T-cell (primary cell): ENCODE measurements around the gene SERPINI2. TPM values are rescaled to one million over a fixed set of nuclear protein-coding genes. Genes with fewer than 3 reads are reported as not detected.

Experiments
- ATAC-seq, 4 experiments: fragments of 200-7000 bp in 3 of 4; fragments of 150-1000 bp in 1 of 4; cut with Tn5 transposase; replicated peaks in 1 of 4; 1 replicate in 3 of 4; 2 replicates in 1 of 4; pipeline ENCODE4 v1.10.0; 2021; ENCODE audit warnings: moderate library complexity in 3 of 4, mild to moderate bottlenecking in 2 of 4, moderate number of reproducible peaks in 1 of 4
- CTCF ChIA-PET, 2 donors: fragments of 300-600 bp; sonication (Branson Sonifier 250); formaldehyde crosslinking; loops; one replicate each; lab custom pipeline; 2022; ENCODE audit warnings: antibody characterized with exemption in 2 of 2; lab: Charles Lee
- POLR2A ChIA-PET, 2 donors: fragments of 300-600 bp; sonication (Branson Sonifier 250); formaldehyde crosslinking; loops; one replicate each; lab custom pipeline; 2022; ENCODE audit warnings: antibody characterized with exemption in 2 of 2; lab: Charles Lee
- DNase-seq, 35 experiments: peaks; one replicate each; pipeline versions ENCODE4 v3.0.0 to v3.0.0-alpha.2; 2013 to 2023
- H3K27ac ChIP-seq: one replicate; pipeline ENCODE4 v1.5.1; 2013; ENCODE audit warnings: low read length
- H3K27me3 ChIP-seq, 2 experiments: replicated peaks in 1 of 2; 1 replicate in 1 of 2; 2 replicates in 1 of 2; pipeline versions ENCODE4 v1.6.1 to v1.7.0; 2013; ENCODE audit warnings: low read length in 1 of 2, mixed read lengths in 1 of 2; ENCODE audit not compliant: control insufficient read depth in 2 of 2, insufficient read depth in 2 of 2; ENCODE audit errors: extremely low read depth in 1 of 2
- H3K36me3 ChIP-seq, 2 donors: 1 replicate in 1 of 2; 2 replicates in 1 of 2; pipeline versions ENCODE4 v1.6.1 to v1.7.0; 2013; ENCODE audit warnings: low read length in 1 of 2; ENCODE audit not compliant: control insufficient read depth in 2 of 2, insufficient read depth in 1 of 2; ENCODE audit errors: extremely low read depth in 1 of 2
- H3K4me1 ChIP-seq, 2 experiments: 1 replicate in 1 of 2; 2 replicates in 1 of 2; pipeline versions ENCODE4 v1.6.1 to v1.7.0; 2013; ENCODE audit warnings: low read length in 2 of 2, mixed read lengths in 1 of 2; ENCODE audit not compliant: insufficient read depth in 2 of 2, control insufficient read depth in 1 of 2; ENCODE audit errors: extremely low read depth in 1 of 2
- H3K4me3 ChIP-seq, 2 donors: 1 replicate in 1 of 2; 2 replicates in 1 of 2; pipeline versions ENCODE4 v1.5.1 to v1.7.0; 2013; ENCODE audit warnings: mild to moderate bottlenecking in 2 of 2, low read length in 1 of 2, moderate library complexity in 1 of 2; ENCODE audit not compliant: control insufficient read depth in 1 of 2; ENCODE audit errors: extremely low read depth in 1 of 2
- H3K9me3 ChIP-seq: 2 replicates; pipeline ENCODE4 v1.7.0; 2013
- H3K27ac Mint-ChIP-seq, 2 donors: one replicate each; pipeline ENCODE4 v1.8.0; 2020 to 2021; ENCODE audit warnings: mild to moderate bottlenecking in 2 of 2, mixed read lengths in 2 of 2
- H3K27me3 Mint-ChIP-seq, 2 donors: one replicate each; pipeline ENCODE4 v1.8.0; 2021 to 2022; ENCODE audit warnings: mixed read lengths in 2 of 2
- H3K36me3 Mint-ChIP-seq: one replicate; pipeline ENCODE4 v1.8.0; 2021; ENCODE audit warnings: mixed read lengths
- H3K4me1 Mint-ChIP-seq, 3 donors: one replicate each; pipeline ENCODE4 v1.8.0; 2020 to 2022; ENCODE audit warnings: mixed read lengths in 3 of 3, mild to moderate bottlenecking in 1 of 3
- H3K4me3 Mint-ChIP-seq, 3 donors: one replicate each; pipeline ENCODE4 v1.8.0; 2020 to 2022; ENCODE audit warnings: mild to moderate bottlenecking in 3 of 3, mixed read lengths in 3 of 3, moderate library complexity in 3 of 3
- H3K9me3 Mint-ChIP-seq, 3 donors: one replicate each; pipeline ENCODE4 v1.8.0; 2020 to 2022; ENCODE audit warnings: mixed read lengths in 3 of 3
- WGBS: methylation state at CpG from one replicate; pipeline ENCODE4 v1.1.5; 2013; ENCODE audit warnings: missing lambda C conversion rate; ENCODE audit not compliant: insufficient coverage; 5-methylcytosine and 5-hydroxymethylcytosine counted together
- total RNA-seq, 35 experiments: library from RNA in 6 of 35; stranded (reverse) in 6 of 35; fragments of 120-200 nt in 1 of 35; gene quantifications; one replicate each; pipeline versions ENCODE4 v1.2.1 to v1.2.4 and lab custom pipeline; 2013 to 2026

Gene SERPINI2
- total RNA-seq, 5 donors from 2014 or later (not counting 1 experiment from before 2014, with no cell fraction given), result 0.13 to 0.41 TPM; not detected in 3

GRCh38 chr3:167456157-167456799, 17.6 kb downstream of the SERPINI2 start:
- H3K27me3 ChIP-seq, result no peaks in the 10 kb centered on the region
- no peak overlapping the region for H3K27ac Mint-ChIP-seq
- no peak overlapping the region for H3K4me3 Mint-ChIP-seq
- no peaks in the 10 kb centered on the region for H3K36me3 ChIP-seq
- CTCF ChIA-PET, result no interaction called here
- H3K4me3 ChIP-seq, result no peak overlapping the region
- H3K27ac ChIP-seq, result no peak overlapping the region
- H3K27me3 Mint-ChIP-seq, result peaks cover 2% of the 10 kb centered on the region in 2 donors
- H3K4me1 Mint-ChIP-seq, result no peaks in the 10 kb centered on the region
- H3K36me3 Mint-ChIP-seq, result no peaks in the 10 kb centered on the region
- POLR2A ChIA-PET, result interaction anchor here in 1 of 2 donors (0.6 kb wide), 1 partner anchor 667 kb away, joined by 5 read pairs; no protein-coding TSS in a partner anchor
- no peaks in the 10 kb centered on the region for H3K4me1 ChIP-seq
- no peaks in the 10 kb centered on the region for H3K9me3 ChIP-seq
- DNase-seq (no peak), ATAC-seq (no peak)
- H3K9me3 Mint-ChIP-seq, result peaks cover 0 to 4% (median 0%) of the 10 kb centered on the region in 3 donors
- WGBS, result 88% methylated on average over 1 of the region's 6 CpGs

DNA sequence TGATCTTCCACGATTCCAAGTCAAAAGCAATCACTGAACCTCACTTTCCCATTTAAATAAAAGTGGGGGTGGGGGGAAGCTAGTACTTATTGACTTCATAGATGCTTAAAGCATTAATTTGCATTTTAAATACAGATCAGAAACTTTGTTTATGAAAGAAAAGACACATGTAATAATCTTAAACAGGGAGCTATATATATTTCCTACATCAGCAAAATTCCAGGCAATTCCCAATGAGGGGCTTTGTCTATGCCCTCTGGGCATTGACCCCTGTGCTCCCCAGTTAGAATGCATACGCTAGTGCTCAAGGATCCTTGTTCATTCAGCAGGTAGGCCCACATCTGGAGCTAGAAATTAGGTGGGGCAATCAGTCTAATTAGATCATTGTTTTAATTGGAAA, 20.0 kb downstream of the SERPINI2 start:
- POLR2A ChIA-PET, result no interaction called here
- peaks cover 0 to 4% (median 0%) of the 10 kb centered on the region in 3 donors for H3K9me3 Mint-ChIP-seq
- no peak overlapping the region for H3K4me3 Mint-ChIP-seq
- Histone ChIP-seq H3K4me1 (no peaks in the 10 kb centered on the region), H3K9me3 (no peaks in the 10 kb centered on the region), H3K36me3 (no peaks in the 10 kb centered on the region), H3K27me3 (no peaks in the 10 kb centered on the region), H3K4me3 (no peak overlapping the region), H3K27ac (no peak overlapping the region)
- peaks cover 0 to 4% of the 10 kb centered on the region in 2 donors for H3K27me3 Mint-ChIP-seq
- 60% methylated on average over 1 of the region's 2 CpGs for WGBS
- no peaks in the 10 kb centered on the region for H3K4me1 Mint-ChIP-seq
- DNase-seq, result no peak
- ATAC-seq, result no peak
- no peaks in the 10 kb centered on the region for H3K36me3 Mint-ChIP-seq
- no peak overlapping the region for H3K27ac Mint-ChIP-seq
- CTCF ChIA-PET, result interaction anchor here in 1 of 2 donors (0.7 kb wide), 1 partner anchor 12 kb away, joined by 3 read pairs; no protein-coding TSS in a partner anchor

DNA sequence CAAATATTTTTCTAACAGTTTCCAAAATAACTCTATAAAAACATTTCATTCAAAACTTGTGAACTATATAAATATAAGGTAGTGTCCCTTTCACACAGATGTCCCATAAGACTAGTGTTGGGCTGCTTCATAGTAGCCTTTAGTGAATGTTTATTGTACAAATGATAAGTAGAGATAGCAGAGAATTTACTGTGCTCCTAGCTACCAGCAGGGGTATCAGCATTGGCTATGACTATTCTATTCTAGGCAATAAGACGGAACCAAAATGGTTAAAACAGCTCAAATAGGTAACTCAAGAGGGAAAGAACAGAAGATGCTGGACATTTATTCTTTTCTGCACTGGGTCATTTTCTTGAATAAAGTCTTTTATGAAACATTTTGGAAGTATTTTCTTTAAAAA, 22.6 kb downstream of the SERPINI2 start:
- WGBS, result 50% methylated on average over 1 of the region's 1 CpG
- peaks cover 0 to 1% (median 0%) of the 10 kb centered on the region in 3 donors for H3K9me3 Mint-ChIP-seq
- no peaks in the 10 kb centered on the region for H3K4me1 Mint-ChIP-seq
- no peak overlapping the region for H3K27ac Mint-ChIP-seq
- Histone ChIP-seq H3K4me3 (no peak overlapping the region), H3K27me3 (no peaks in the 10 kb centered on the region), H3K27ac (no peak overlapping the region), H3K9me3 (no peaks in the 10 kb centered on the region), H3K4me1 (no peaks in the 10 kb centered on the region), H3K36me3 (no peaks in the 10 kb centered on the region)
- peaks cover 0 to 4% of the 10 kb centered on the region in 2 donors for H3K27me3 Mint-ChIP-seq
- H3K36me3 Mint-ChIP-seq, result no peaks in the 10 kb centered on the region
- no peak overlapping the region for H3K4me3 Mint-ChIP-seq
- no peak for DNase-seq
- no peak for ATAC-seq
- ChIA-PET CTCF (no interaction called here), POLR2A (no interaction called here)

DNA sequence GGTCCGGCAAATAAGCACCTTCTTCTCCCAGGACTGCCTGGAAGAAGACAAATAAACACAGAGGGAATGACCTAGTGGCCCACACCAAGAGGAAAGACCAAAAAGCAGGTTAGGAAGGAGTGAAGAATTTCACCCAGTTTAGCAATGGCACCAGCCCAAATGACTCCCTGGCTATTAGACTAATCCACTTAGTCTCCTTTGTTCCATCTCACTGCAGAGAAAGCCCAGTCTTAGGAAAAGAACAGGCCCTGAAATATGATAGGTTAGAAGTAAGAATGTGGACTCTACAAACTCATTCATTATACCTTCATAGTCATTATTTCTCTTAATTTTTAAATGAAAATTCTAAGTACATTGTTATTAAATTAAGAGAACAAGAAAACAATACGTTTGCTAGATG, 23.2 kb downstream of the SERPINI2 start:
- Histone ChIP-seq H3K9me3 (no peaks in the 10 kb centered on the region), H3K36me3 (no peaks in the 10 kb centered on the region), H3K27ac (no peak overlapping the region), H3K4me1 (no peaks in the 10 kb centered on the region), H3K27me3 (no peaks in the 10 kb centered on the region), H3K4me3 (no peak overlapping the region)
- WGBS, result no CpG with 5 or more reads among the region's 2 CpGs
- Mint-ChIP-seq H3K36me3 (no peaks in the 10 kb centered on the region), H3K9me3 (no peaks in the 10 kb centered on the region), H3K4me1 (no peaks in the 10 kb centered on the region), H3K27ac (no peak overlapping the region), H3K27me3 (peaks cover 0 to 4% of the 10 kb centered on the region in 2 donors), H3K4me3 (no peak overlapping the region)
- ATAC-seq (no peak), DNase-seq (no peak)
- ChIA-PET CTCF (no interaction called here), POLR2A (no interaction called here)

DNA sequence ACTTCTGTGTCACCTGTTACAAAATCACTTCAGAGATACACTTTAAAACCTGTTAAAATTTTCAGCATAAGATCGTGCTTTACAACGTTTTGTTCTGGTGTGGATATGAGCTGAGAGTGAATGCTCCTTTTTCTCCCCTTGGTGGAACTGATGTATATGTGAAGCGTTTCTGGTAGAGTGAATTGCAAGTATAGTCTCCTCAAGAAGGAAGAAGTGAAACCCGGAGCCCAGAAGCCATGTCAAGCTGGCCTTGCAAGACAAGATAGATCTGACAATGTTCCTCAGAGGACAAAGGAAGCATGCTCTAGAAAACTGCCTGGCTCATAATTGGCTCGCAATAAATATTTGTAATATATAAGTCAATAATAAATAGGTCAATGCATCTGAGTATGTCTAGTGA, 23.6 kb downstream of the SERPINI2 start:
- CTCF ChIA-PET, result no interaction called here
- no peak for DNase-seq
- H3K27ac Mint-ChIP-seq, result no peak overlapping the region
- ATAC-seq, result no peak
- POLR2A ChIA-PET, result no interaction called here
- Histone ChIP-seq H3K9me3 (no peaks in the 10 kb centered on the region), H3K36me3 (no peaks in the 10 kb centered on the region), H3K27me3 (no peaks in the 10 kb centered on the region), H3K27ac (no peak overlapping the region), H3K4me3 (no peak overlapping the region), H3K4me1 (no peaks in the 10 kb centered on the region)
- WGBS, result no CpG with 5 or more reads among the region's 5 CpGs
- H3K27me3 Mint-ChIP-seq, result peaks cover 0 to 4% of the 10 kb centered on the region in 2 donors
- H3K4me1 Mint-ChIP-seq, result no peaks in the 10 kb centered on the region
- no peak overlapping the region for H3K4me3 Mint-ChIP-seq
- H3K36me3 Mint-ChIP-seq, result no peaks in the 10 kb centered on the region
- no peaks in the 10 kb centered on the region for H3K9me3 Mint-ChIP-seq

- Histone ChIP-seq H3K9me3 (no peaks in the 10 kb centered on the region), H3K4me3 (no peak overlapping the region), H3K27me3 (no peaks in the 10 kb centered on the region), H3K27ac (no peak overlapping the region), H3K36me3 (no peaks in the 10 kb centered on the region), H3K4me1 (no peaks in the 10 kb centered on the region)
- Mint-ChIP-seq H3K4me1 (no peaks in the 10 kb centered on the region), H3K4me3 (no peak overlapping the region), H3K27me3 (peaks cover 0 to 4% of the 10 kb centered on the region in 2 donors), H3K36me3 (no peaks in the 10 kb centered on the region), H3K9me3 (no peaks in the 10 kb centered on the region), H3K27ac (no peak overlapping the region)
- CTCF ChIA-PET, result no interaction called here
- DNase-seq, result no peak
- ATAC-seq, result no peak
- POLR2A ChIA-PET, result no interaction called here
Observed at GRCh38 chr3:167445491-167445890, 28.4 kb downstream of the SERPINI2 start.
